ENCODE data around the gene C1orf185. TPM values are rescaled to one million over a fixed set of nuclear protein-coding genes. Genes with fewer than 3 reads are reported as not detected.

The C1orf185 gene
- 1 to 10 TPM; 6.6 to 8.2 TPM for total RNA-seq
- polyA plus RNA-seq (ENCODE audit: insufficient read depth, low read depth, low replicate concordance) = 32.8 TPM
- long read RNA-seq, donor 1 = 0 reads
- long read RNA-seq, donor 2 = 0 reads

- H3K27ac ChIP-seq = no peak within 1 kb of the TSS
- no peaks in the 10 kb centered on the region for H3K36me3 ChIP-seq (ENCODE audit: low read depth, missing control alignments)
- 52 to 56% methylated on average over 4 of the region's 4 CpGs for WGBS, 2 donors
- no peaks in the 10 kb centered on the region for H3K27me3 ChIP-seq
- no peaks in the 10 kb centered on the region for H3K4me1 ChIP-seq
- no peaks in the 10 kb centered on the region for H3K9me3 ChIP-seq
- TF ChIP-seq POLR2A (IDR thresholded peaks at IDR 0.05) = no peak
- no peak for TF ChIP-seq CTCF (IDR thresholded peaks at IDR 0.05)
- H3K4me3 ChIP-seq = no peak within 1 kb of the TSS
- no peak for DNase-seq
- intact Hi-C loops (cut with DNase I; ENCODE audit: low total_unique reads) = no loop called here
Measured at GRCh38 chr1:51101976-51102375, at the start of gene C1orf185. Gene C1orf185, plus strand, starts transcription at chr1:51102228. Its CDS starts 6 bp downstream, at chr1:51102234.

- no peaks in the 10 kb centered on the region for H3K9me3 ChIP-seq
Measured at GRCh38 chr1:51058858-51059257, 43.2 kb upstream of the C1orf185 start.

GRCh38 chr1:51061231-51061918, 40.7 kb upstream of the C1orf185 start:
- no peaks in the 10 kb centered on the region for H3K27me3 ChIP-seq
- no peak for DNase-seq
- H3K9me3 ChIP-seq = no peaks in the 10 kb centered on the region
- no peaks in the 10 kb centered on the region for H3K36me3 ChIP-seq (ENCODE audit: low read depth, missing control alignments)
- H3K4me1 ChIP-seq = no peaks in the 10 kb centered on the region
- intact Hi-C loops (cut with DNase I; ENCODE audit: low total_unique reads) = no loop called here
- 73 to 75% methylated on average over 2 of the region's 2 CpGs for WGBS, 2 donors
- no peak overlapping the region for H3K27ac ChIP-seq
- no peak overlapping the region for H3K4me3 ChIP-seq
- no peak for TF ChIP-seq POLR2A (IDR thresholded peaks at IDR 0.05)
- no peak for TF ChIP-seq CTCF (IDR thresholded peaks at IDR 0.05)

More at GRCh38 chr1:51058858-51059257, 43.2 kb upstream of the C1orf185 start:
- Histone ChIP-seq H3K4me3 (no peak overlapping the region), H3K36me3 (ENCODE audit: low read depth, missing control alignments) (no peaks in the 10 kb centered on the region), H3K4me1 (no peaks in the 10 kb centered on the region), H3K27me3 (no peaks in the 10 kb centered on the region), H3K27ac (no peak overlapping the region)
- no peak for DNase-seq
- intact Hi-C loops (cut with DNase I; ENCODE audit: low total_unique reads) = no loop called here
- 87% methylated on average over 5 of the region's 5 CpGs; no CpG with 5 or more reads in 1 of the 2 donors for WGBS, 2 donors
- TF ChIP-seq CTCF (IDR thresholded peaks at IDR 0.05) = no peak
- TF ChIP-seq POLR2A (IDR thresholded peaks at IDR 0.05) = no peak

- no peaks in the 10 kb centered on the region for H3K4me1 ChIP-seq
- H3K4me3 ChIP-seq = no peak overlapping the region
- TF ChIP-seq CTCF (IDR thresholded peaks at IDR 0.05) (no peak), POLR2A (IDR thresholded peaks at IDR 0.05) (no peak)
- no peak for DNase-seq
- H3K27ac ChIP-seq = no peak overlapping the region
- H3K36me3 ChIP-seq (ENCODE audit: low read depth, missing control alignments) = no peaks in the 10 kb centered on the region
- no peaks in the 10 kb centered on the region for H3K27me3 ChIP-seq
- H3K9me3 ChIP-seq = no peaks in the 10 kb centered on the region
- intact Hi-C loops (cut with DNase I; ENCODE audit: low total_unique reads) = no loop called here
Measured at GRCh38 chr1:51063121-51063520, 38.9 kb upstream of the C1orf185 start.

- intact Hi-C loops (cut with DNase I; ENCODE audit: low total_unique reads) = no loop called here
- no peaks in the 10 kb centered on the region for H3K9me3 ChIP-seq
- H3K4me3 ChIP-seq = no peak overlapping the region
- no peaks in the 10 kb centered on the region for H3K4me1 ChIP-seq
- no peak for DNase-seq
- no peak for TF ChIP-seq CTCF (IDR thresholded peaks at IDR 0.05)
- no peak for TF ChIP-seq POLR2A (IDR thresholded peaks at IDR 0.05)
- H3K27me3 ChIP-seq = no peaks in the 10 kb centered on the region
- H3K27ac ChIP-seq = no peak overlapping the region
- H3K36me3 ChIP-seq (ENCODE audit: low read depth, missing control alignments) = no peaks in the 10 kb centered on the region
Measured at GRCh38 chr1:51070011-51070410, 32.0 kb upstream of the C1orf185 start.
